ENCODE results near the gene HHAT. TPM values are rescaled to one million over a fixed set of nuclear protein-coding genes. Genes with fewer than 3 reads are reported as not detected.

HHAT gene
- total RNA-seq, 3 donors from 2014 or later: 3.8 to 31.6 (median 15.1) TPM

DNA sequence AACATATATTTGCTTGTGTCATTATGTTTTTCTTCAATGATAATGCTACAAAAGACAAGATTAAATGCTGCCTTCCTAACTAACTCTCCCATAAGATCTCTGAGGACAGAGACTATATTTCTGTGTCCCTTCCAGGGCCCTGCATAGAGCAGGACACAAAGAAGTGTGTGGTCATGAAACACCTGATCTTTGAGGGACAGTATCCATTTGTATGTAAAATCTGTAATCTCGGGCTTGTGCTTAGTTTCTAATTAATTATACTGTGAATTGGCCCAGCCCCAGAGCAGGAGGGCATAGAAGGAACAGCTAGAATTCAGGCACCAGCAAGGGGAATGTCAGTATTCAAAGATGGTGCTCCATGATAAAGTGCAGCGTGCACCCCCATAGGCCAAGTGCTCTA, 374.9 kb downstream of the HHAT start:
- no peak for DNase-seq (ENCODE audit: low spot score in 2 of 2)
- TF ChIP-seq, protein P1, sequence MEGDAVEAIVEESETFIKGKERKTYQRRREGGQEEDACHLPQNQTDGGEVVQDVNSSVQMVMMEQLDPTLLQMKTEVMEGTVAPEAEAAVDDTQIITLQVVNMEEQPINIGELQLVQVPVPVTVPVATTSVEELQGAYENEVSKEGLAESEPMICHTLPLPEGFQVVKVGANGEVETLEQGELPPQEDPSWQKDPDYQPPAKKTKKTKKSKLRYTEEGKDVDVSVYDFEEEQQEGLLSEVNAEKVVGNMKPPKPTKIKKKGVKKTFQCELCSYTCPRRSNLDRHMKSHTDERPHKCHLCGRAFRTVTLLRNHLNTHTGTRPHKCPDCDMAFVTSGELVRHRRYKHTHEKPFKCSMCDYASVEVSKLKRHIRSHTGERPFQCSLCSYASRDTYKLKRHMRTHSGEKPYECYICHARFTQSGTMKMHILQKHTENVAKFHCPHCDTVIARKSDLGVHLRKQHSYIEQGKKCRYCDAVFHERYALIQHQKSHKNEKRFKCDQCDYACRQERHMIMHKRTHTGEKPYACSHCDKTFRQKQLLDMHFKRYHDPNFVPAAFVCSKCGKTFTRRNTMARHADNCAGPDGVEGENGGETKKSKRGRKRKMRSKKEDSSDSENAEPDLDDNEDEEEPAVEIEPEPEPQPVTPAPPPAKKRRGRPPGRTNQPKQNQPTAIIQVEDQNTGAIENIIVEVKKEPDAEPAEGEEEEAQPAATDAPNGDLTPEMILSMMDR (IDR thresholded peaks at IDR 0.05): no peak
- TF ChIP-seq POLR2AphosphoS5 (IDR thresholded peaks at IDR 0.05) (no peak), POLR2A (IDR thresholded peaks at IDR 0.05) (no peak)
- intact Hi-C loops (cut with DNase I; ENCODE audit: low total_unique reads): no loop called here
- H3K27ac ChIP-seq: no peak overlapping the region
- no peaks in the 10 kb centered on the region for H3K9me3 ChIP-seq
- no peak overlapping the region for H3K4me3 ChIP-seq
- H3K36me3 ChIP-seq: no peaks in the 10 kb centered on the region
- no peaks in the 10 kb centered on the region for H3K4me1 ChIP-seq
- no peaks in the 10 kb centered on the region for H3K27me3 ChIP-seq

GRCh38 chr1:210705086-210705485, 376.4 kb downstream of the HHAT start:
- H3K27me3 ChIP-seq: no peaks in the 10 kb centered on the region
- no peak overlapping the region for H3K4me3 ChIP-seq
- no peaks in the 10 kb centered on the region for H3K4me1 ChIP-seq
- no peak overlapping the region for H3K27ac ChIP-seq
- intact Hi-C loops (cut with DNase I; ENCODE audit: low total_unique reads): no loop called here
- TF ChIP-seq, protein P1 (IDR thresholded peaks at IDR 0.05): no peak
- TF ChIP-seq POLR2AphosphoS5 (IDR thresholded peaks at IDR 0.05) (no peak), POLR2A (IDR thresholded peaks at IDR 0.05) (no peak)
- H3K9me3 ChIP-seq: no peaks in the 10 kb centered on the region
- H3K36me3 ChIP-seq: no peaks in the 10 kb centered on the region
- no peak for DNase-seq (ENCODE audit: low spot score in 2 of 2)

DNA sequence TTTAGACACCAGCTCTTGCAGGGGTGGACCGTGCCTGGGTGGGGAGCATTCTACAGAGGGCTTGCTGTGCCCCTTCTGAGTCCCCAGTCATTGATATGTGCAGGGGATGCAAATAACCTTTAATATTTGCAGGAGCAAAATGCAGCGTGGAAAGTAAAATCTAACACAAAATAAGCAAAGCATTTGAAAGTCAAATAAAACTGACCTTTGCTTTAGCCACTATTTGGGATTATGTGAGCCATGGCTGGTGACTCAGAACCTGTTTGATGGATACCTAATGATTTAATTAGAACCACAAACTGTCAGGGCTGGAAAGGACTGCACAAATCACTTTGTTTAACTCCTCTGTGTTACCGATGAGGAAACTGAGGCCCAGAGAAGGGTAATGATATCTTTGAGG, 377.5 kb downstream of the HHAT start:
- Histone ChIP-seq H3K27ac (no peak overlapping the region), H3K4me3 (no peak overlapping the region), H3K27me3 (no peaks in the 10 kb centered on the region), H3K4me1 (no peaks in the 10 kb centered on the region), H3K36me3 (no peaks in the 10 kb centered on the region), H3K9me3 (no peaks in the 10 kb centered on the region)
- TF ChIP-seq, protein P1 (IDR thresholded peaks at IDR 0.05): no peak
- TF ChIP-seq POLR2AphosphoS5 (IDR thresholded peaks at IDR 0.05): no peak
- no peak for TF ChIP-seq POLR2A (IDR thresholded peaks at IDR 0.05)
- DNase-seq (ENCODE audit: low spot score in 2 of 2): no peak
- intact Hi-C loops (cut with DNase I; ENCODE audit: low total_unique reads): no loop called here

- TF ChIP-seq, protein P1 (IDR thresholded peaks at IDR 0.05): no peak
- TF ChIP-seq POLR2A (IDR thresholded peaks at IDR 0.05) (no peak), POLR2AphosphoS5 (IDR thresholded peaks at IDR 0.05) (no peak)
- Histone ChIP-seq H3K4me1 (no peaks in the 10 kb centered on the region), H3K9me3 (no peaks in the 10 kb centered on the region), H3K27ac (no peak overlapping the region), H3K27me3 (no peaks in the 10 kb centered on the region), H3K4me3 (no peak overlapping the region), H3K36me3 (no peaks in the 10 kb centered on the region)
- intact Hi-C loops (cut with DNase I; ENCODE audit: low total_unique reads): no loop called here
- no peak for DNase-seq (ENCODE audit: low spot score in 2 of 2)
These were observed 378.9 kb downstream of the HHAT start for GRCh38 chr1:210707300-210708240.

- intact Hi-C loops (cut with DNase I; ENCODE audit: low total_unique reads): no loop called here
- Histone ChIP-seq H3K4me3 (no peak overlapping the region), H3K9me3 (no peaks in the 10 kb centered on the region), H3K36me3 (no peaks in the 10 kb centered on the region), H3K4me1 (no peaks in the 10 kb centered on the region), H3K27me3 (no peaks in the 10 kb centered on the region), H3K27ac (no peak overlapping the region)
- no peak for TF ChIP-seq POLR2AphosphoS5 (IDR thresholded peaks at IDR 0.05)
- no peak for DNase-seq (ENCODE audit: low spot score in 2 of 2)
These were observed 381.0 kb downstream of the HHAT start for GRCh38 chr1:210709701-210710100.

Data from breast epithelium (tissue), 4 donors.